Body of pancreas (tissue), 4 donors: ENCODE results near the gene KLK3. TPM values are rescaled to one million over a fixed set of nuclear protein-coding genes. Genes with fewer than 3 reads are reported as not detected.

Experiments
- ATAC-seq: fragments of 150-250 bp; one replicate; pipeline ENCODE4 v1.9.1; 2016
- DNase-seq, 4 donors: peaks; one replicate each; pipeline ENCODE4 v3.0.0-alpha.2; 2019
- H3K27ac ChIP-seq, 4 donors: fragments of 200-600 bp; sonication (generic); 1 replicate in 3 of 4; 2 replicates in 1 of 4; pipeline versions ENCODE4 v1.5.1 to v1.6.1; 2016 to 2019; ENCODE audit warnings: mild to moderate bottlenecking in 1 of 4, mixed read lengths in 1 of 4, moderate library complexity in 1 of 4
- H3K27me3 ChIP-seq, 2 donors: fragments of 200-600 bp; sonication (generic); one replicate each; pipeline ENCODE4 v1.6.0; 2016; ENCODE audit warnings: mild to moderate bottlenecking in 1 of 2
- H3K36me3 ChIP-seq, 2 donors: fragments of 200-600 bp; sonication (generic); replicated peaks in 1 of 2; 2 replicates each; pipeline ENCODE4 v1.5.1; 2016; ENCODE audit warnings: low read depth in 2 of 2; ENCODE audit not compliant: insufficient read depth in 1 of 2
- H3K4me1 ChIP-seq: fragments of 200-600 bp; sonication (generic); one replicate; pipeline ENCODE4 v1.6.0; 2016
- H3K4me3 ChIP-seq, 2 donors: fragments of 200-600 bp; sonication (generic); 1 replicate in 1 of 2; 2 replicates in 1 of 2; pipeline ENCODE4 v1.5.1; 2016 to 2019
- H3K9me3 ChIP-seq, 3 donors: fragments of 200-600 bp; sonication (generic); 1 replicate in 2 of 3; 2 replicates in 1 of 3; pipeline ENCODE4 v1.5.1; 2016
- POLR2A ChIP-seq, 3 donors: fragments of 450-650 bp; IDR thresholded peaks; one replicate each; pipeline ENCODE4 v1.6.1; 2016; ENCODE audit warnings: antibody characterized with exemption in 3 of 3, mild to moderate bottlenecking in 2 of 3
- WGBS, 2 donors: methylation state at CpG; one replicate each; pipeline ENCODE4 v1.1.5; 2017; 5-methylcytosine and 5-hydroxymethylcytosine counted together
- intact Hi-C: fragments of 100-400 bp; cut with DNase I; formaldehyde crosslinking; loops from one replicate; pipeline ENCODE4 v1.15.1; 2023
- total RNA-seq, 2 donors: library from RNA; depleted of rRNA; stranded (reverse); fragments of >200 nt; gene quantifications; one replicate each; pipeline ENCODE4 v1.1.0, GENCODE V29; 2016
- TF ChIP-seq, protein P1 (sequence below), 7 experiments: fragments of 450-650 bp in 4 of 7; fragments of 200-600 bp in 3 of 7; sonication (generic) in 3 of 7; IDR thresholded peaks; one replicate each; pipeline ENCODE4 v1.5.1; 2016 to 2019; ENCODE audit warnings: antibody characterized with exemption in 7 of 7

Gene KLK3
- total RNA-seq, 2 donors from 2014 or later: not detected

GRCh38 chr19:50861496-50862286, 7.0 kb downstream of the KLK3 start:
- intact Hi-C loops: no loop called here
- Histone ChIP-seq H3K27me3 (no peaks in the 10 kb centered on the region), H3K9me3 (no peaks in the 10 kb centered on the region), H3K4me1 (no peaks in the 10 kb centered on the region), H3K36me3 (no peaks in the 10 kb centered on the region), H3K27ac (no peak overlapping the region), H3K4me3 (no peak overlapping the region)
- no peak for ATAC-seq
- 66 to 77% methylated on average over 7 of the region's 7 CpGs for WGBS, 2 donors
- no peak for DNase-seq
- TF ChIP-seq, protein P1, sequence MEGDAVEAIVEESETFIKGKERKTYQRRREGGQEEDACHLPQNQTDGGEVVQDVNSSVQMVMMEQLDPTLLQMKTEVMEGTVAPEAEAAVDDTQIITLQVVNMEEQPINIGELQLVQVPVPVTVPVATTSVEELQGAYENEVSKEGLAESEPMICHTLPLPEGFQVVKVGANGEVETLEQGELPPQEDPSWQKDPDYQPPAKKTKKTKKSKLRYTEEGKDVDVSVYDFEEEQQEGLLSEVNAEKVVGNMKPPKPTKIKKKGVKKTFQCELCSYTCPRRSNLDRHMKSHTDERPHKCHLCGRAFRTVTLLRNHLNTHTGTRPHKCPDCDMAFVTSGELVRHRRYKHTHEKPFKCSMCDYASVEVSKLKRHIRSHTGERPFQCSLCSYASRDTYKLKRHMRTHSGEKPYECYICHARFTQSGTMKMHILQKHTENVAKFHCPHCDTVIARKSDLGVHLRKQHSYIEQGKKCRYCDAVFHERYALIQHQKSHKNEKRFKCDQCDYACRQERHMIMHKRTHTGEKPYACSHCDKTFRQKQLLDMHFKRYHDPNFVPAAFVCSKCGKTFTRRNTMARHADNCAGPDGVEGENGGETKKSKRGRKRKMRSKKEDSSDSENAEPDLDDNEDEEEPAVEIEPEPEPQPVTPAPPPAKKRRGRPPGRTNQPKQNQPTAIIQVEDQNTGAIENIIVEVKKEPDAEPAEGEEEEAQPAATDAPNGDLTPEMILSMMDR (IDR thresholded peaks at IDR 0.05): no peak
- no peak for TF ChIP-seq POLR2A (IDR thresholded peaks at IDR 0.05)

- 60 to 65% methylated on average over 4 of the region's 4 CpGs for WGBS, 2 donors
- no peak for DNase-seq
These were observed 14.8 kb downstream of the KLK3 start for GRCh38 chr19:50869479-50869878.

DNA sequence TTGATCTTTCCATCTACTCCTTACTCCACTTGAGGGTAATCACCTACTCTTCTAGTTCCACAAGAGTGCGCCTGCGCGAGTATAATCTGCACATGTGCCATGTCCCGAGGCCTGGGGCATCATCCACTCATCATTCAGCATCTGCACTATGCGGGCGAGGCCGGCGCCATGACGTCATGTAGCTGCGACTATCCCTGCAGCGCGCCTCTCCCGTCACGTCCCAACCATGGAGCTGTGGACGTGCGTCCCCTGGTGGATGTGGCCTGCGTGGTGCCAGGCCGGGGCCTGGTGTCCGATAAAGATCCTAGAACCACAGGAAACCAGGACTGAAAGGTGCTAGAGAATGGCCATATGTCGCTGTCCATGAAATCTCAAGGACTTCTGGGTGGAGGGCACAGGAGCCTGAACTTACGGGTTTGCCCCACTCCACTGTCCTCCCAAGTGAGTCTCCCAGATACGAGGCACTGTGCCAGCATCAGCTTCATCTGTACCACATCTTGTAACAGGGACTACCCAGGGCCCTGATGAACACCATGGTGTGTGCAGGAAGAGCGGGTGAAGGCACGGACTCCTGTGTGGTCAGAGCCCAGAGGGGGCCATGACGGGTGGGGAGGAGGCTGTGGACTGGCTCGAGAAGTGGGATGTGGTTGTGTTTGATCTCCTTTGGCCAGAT, 15.8 kb downstream of the KLK3 start:
- peak; percentile 31 to 74 (median 58) for DNase-seq
- intact Hi-C loops: no loop called here
- Histone ChIP-seq H3K27me3 (no peaks in the 10 kb centered on the region), H3K27ac (no peak overlapping the region), H3K36me3 (no peaks in the 10 kb centered on the region), H3K9me3 (no peaks in the 10 kb centered on the region), H3K4me1 (no peaks in the 10 kb centered on the region), H3K4me3 (no peak overlapping the region)
- TF ChIP-seq POLR2A (IDR thresholded peaks at IDR 0.05): no peak
- TF ChIP-seq, protein P1 (IDR thresholded peaks at IDR 0.05): peak; percentile 22 to 74 (median 36)
- peak; percentile 71 for ATAC-seq
- 59 to 64% methylated on average over 6 to 26 of the region's 26 CpGs for WGBS, 2 donors

More at GRCh38 chr19:50869479-50869878, 14.8 kb downstream of the KLK3 start:
- no peak for ATAC-seq
- no peaks in the 10 kb centered on the region for H3K36me3 ChIP-seq
- intact Hi-C loops: no loop called here
- TF ChIP-seq POLR2A (IDR thresholded peaks at IDR 0.05): no peak
- TF ChIP-seq, protein P1 (IDR thresholded peaks at IDR 0.05): no peak
- H3K9me3 ChIP-seq: no peaks in the 10 kb centered on the region
- no peak overlapping the region for H3K4me3 ChIP-seq
- no peaks in the 10 kb centered on the region for H3K27me3 ChIP-seq
- no peak overlapping the region for H3K27ac ChIP-seq
- H3K4me1 ChIP-seq: no peaks in the 10 kb centered on the region

DNA sequence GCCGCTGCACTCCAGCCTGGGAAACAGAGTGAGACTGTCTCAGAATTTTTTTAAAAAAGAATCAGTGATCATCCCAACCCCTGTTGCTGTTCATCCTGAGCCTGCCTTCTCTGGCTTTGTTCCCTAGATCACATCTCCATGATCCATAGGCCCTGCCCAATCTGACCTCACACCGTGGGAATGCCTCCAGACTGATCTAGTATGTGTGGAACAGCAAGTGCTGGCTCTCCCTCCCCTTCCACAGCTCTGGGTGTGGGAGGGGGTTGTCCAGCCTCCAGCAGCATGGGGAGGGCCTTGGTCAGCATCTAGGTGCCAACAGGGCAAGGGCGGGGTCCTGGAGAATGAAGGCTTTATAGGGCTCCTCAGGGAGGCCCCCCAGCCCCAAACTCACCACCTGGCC, 18.3 kb downstream of the KLK3 start, which contains the start of gene KLK2:
Gene KLK2 (plus strand): TSS at position 384 of the 400 bp plus-strand sequence. CDS start 35 bp downstream, outside the sequence.
- Histone ChIP-seq H3K4me1 (no peaks in the 10 kb centered on the region), H3K4me3 (no peak within 1 kb of the TSS), H3K36me3 (no peaks in the 10 kb centered on the region), H3K27ac (no peak within 1 kb of the TSS), H3K9me3 (no peaks in the 10 kb centered on the region), H3K27me3 (peaks cover 0 to 6% of the 10 kb centered on the region in 2 donors)
- ATAC-seq (no peak), DNase-seq (no peak)
- 57 to 58% methylated on average over 2 to 3 of the region's 3 CpGs for WGBS, 2 donors
- intact Hi-C loops: no loop called here
- TF ChIP-seq, protein P1 (IDR thresholded peaks at IDR 0.05): no peak
- no peak for TF ChIP-seq POLR2A (IDR thresholded peaks at IDR 0.05)
